HepG2 (cell line): ENCODE measurements around the gene TRIM72. TPM values are rescaled to one million over a fixed set of nuclear protein-coding genes. Genes with fewer than 3 reads are reported as not detected.
A peak's percentile ranks its signal among the peaks of the same experiment; 100 is the strongest.

ENCODE experiments used
- ATAC-seq: fragments of 200-7000 bp; cut with Tn5 transposase; 3 replicates; pipeline ENCODE4 v1.9.1; 2020; ENCODE audit warnings: mild to moderate bottlenecking, moderate library complexity
- BruUV-seq: library from RNA; stranded (reverse); fragments of 400-500 nt; replicated peaks from 2 replicates; lab custom pipeline; 2021; lab: Mats Ljungman, UMichigan
- CTCF ChIA-PET: fragments of 300-600 bp; formaldehyde crosslinking; extraction: SDS; loops from one replicate; lab custom pipeline; 2021; ENCODE audit warnings: low total read pairs, inconsistent platforms, low intra/inter-chr PET ratio; lab: Yijun Ruan, JAX
- POLR2A ChIA-PET: fragments of 350-600 bp; sonication (Branson Sonifier 250); formaldehyde crosslinking; loops from one replicate; lab custom pipeline; 2020; ENCODE audit warnings: antibody characterized with exemption, inconsistent platforms; lab: Yijun Ruan, JAX
- DNase-seq: peaks from one replicate; pipeline ENCODE4 v3.0.0-alpha.2; 2015; ENCODE audit warnings: low spot score
- FAIRE-seq: peaks from 3 replicates; lab custom pipeline; 2011; peaks lifted over from hg19 to GRCh38; lab: Jason Lieb, UNC
- H2AFZ ChIP-seq: one replicate; pipeline ENCODE4 v1.6.1; 2011; ENCODE audit warnings: low read length, inconsistent platforms
- H3K27ac ChIP-seq: fragments of 300-600 bp; 3 replicates; pipeline ENCODE4 v1.8.0; 2011; ENCODE audit warnings: mixed run types, mild to moderate bottlenecking, mixed read lengths, low read length, inconsistent platforms; ENCODE audit not compliant: insufficient read depth; ENCODE audit errors: extremely low read length
- H3K27me3 ChIP-seq, 2 experiments: fragments of 200-600 bp in 1 of 2; 2 replicates in 1 of 2; 3 replicates in 1 of 2; pipeline versions ENCODE4 v1.6.0 to v1.8.0; 2011; ENCODE audit warnings: low read length in 2 of 2, mild to moderate bottlenecking in 2 of 2, moderate library complexity in 2 of 2, inconsistent platforms in 1 of 2; ENCODE audit not compliant: insufficient read depth in 2 of 2, control insufficient read depth in 1 of 2
- H3K36me3 ChIP-seq, 2 experiments: fragments of 200-600 bp in 1 of 2; replicated peaks in 1 of 2; 2 replicates in 1 of 2; 3 replicates in 1 of 2; pipeline versions ENCODE4 v1.5.1 to v1.8.0; 2011; ENCODE audit warnings: low read length in 2 of 2, inconsistent platforms in 1 of 2; ENCODE audit not compliant: insufficient read depth in 2 of 2, control insufficient read depth in 1 of 2
- H3K4me1 ChIP-seq: 2 replicates; pipeline ENCODE4 v1.5.1; 2012; ENCODE audit warnings: low read length, inconsistent platforms; ENCODE audit not compliant: insufficient read depth
- H3K4me2 ChIP-seq: 2 replicates; pipeline ENCODE4 v1.6.0; 2011; ENCODE audit warnings: low read depth, low read length, inconsistent platforms
- H3K4me3 ChIP-seq, 3 experiments: fragments of 200-600 bp in 1 of 3; sonication (generic), shearing (Covaris generic) in 1 of 3; replicated peaks in 1 of 3; 2 replicates each; pipeline ENCODE4 v1.5.1; 2011 to 2016; ENCODE audit warnings: low read length in 3 of 3, inconsistent platforms in 2 of 3, low read depth in 2 of 3, mild to moderate bottlenecking in 2 of 3, control low read depth in 1 of 3, mixed read lengths in 1 of 3; ENCODE audit not compliant: insufficient read depth in 1 of 3
- H3K79me2 ChIP-seq: one replicate; pipeline ENCODE4 v1.6.1; 2011; ENCODE audit warnings: low read length, inconsistent platforms; ENCODE audit not compliant: insufficient read depth
- H3K9ac ChIP-seq: 2 replicates; pipeline ENCODE4 v1.6.0; 2011; ENCODE audit warnings: mild to moderate bottlenecking, low read depth, low read length, inconsistent platforms; ENCODE audit not compliant: insufficient read depth
- H3K9me3 ChIP-seq: 2 replicates; pipeline ENCODE4 v1.5.1; 2012; ENCODE audit warnings: mild to moderate bottlenecking, low read length
- H4K20me1 ChIP-seq: 2 replicates; pipeline ENCODE4 v1.6.0; 2011; ENCODE audit warnings: inconsistent platforms, mild to moderate bottlenecking, low read length, moderate library complexity; ENCODE audit not compliant: insufficient read depth
- RBFOX2 ChIP-seq: fragments of 200-400 bp; formaldehyde crosslinking; IDR thresholded peaks from 2 replicates; pipeline ENCODE4 v1.6.1; 2017; ENCODE audit warnings: low read depth, mild to moderate bottlenecking, low read length
- ZFP91 ChIP-seq: sonication (generic); formaldehyde crosslinking; IDR thresholded peaks from 2 replicates; pipeline ENCODE4 v1.9.0; 2022; ENCODE audit warnings: missing genetic modification reagents, mild to moderate bottlenecking, borderline replicate concordance
- ZNF180 ChIP-seq: sonication (generic); formaldehyde crosslinking; IDR thresholded peaks from 2 replicates; pipeline ENCODE4 v1.4.0; 2020; ENCODE audit warnings: low read depth, missing genetic modification reagents, borderline replicate concordance
- ZNF850 ChIP-seq: sonication (generic); formaldehyde crosslinking; conservative IDR thresholded peaks from 2 replicates; pipeline ENCODE4 v1.9.0; 2021; ENCODE audit warnings: mild to moderate bottlenecking, missing genetic modification reagents
- WGBS: methylation state at CpG from one replicate; pipeline ENCODE4 v1.1.6; 2017; ENCODE audit warnings: low lambda C conversion rate; 5-methylcytosine and 5-hydroxymethylcytosine counted together
- in situ Hi-C: cut with HindIII; loops from 2 replicates; pipeline ENCODE4 v1.10.0; 2017; ENCODE audit warnings: low pct_unique_long_range_greater_than_20kb; ENCODE audit not compliant: extremely low pct_ligation_motif_present
- intact Hi-C: fragments of 100-400 bp; cut with micrococcal nuclease; formaldehyde crosslinking; loops from one replicate; pipeline ENCODE4 v1.10.0; 2022; ENCODE audit not compliant: unreplicated experiment
- polyA plus RNA-seq, 8 experiments: library from polyadenylated mRNA; depleted of rRNA in 3 of 8; stranded (reverse) in 7 of 8; unstranded in 1 of 8; fragments of >200 nt; fragmentation: Illumina TruSeq in 4 of 8; extraction: Trizol in 4 of 8; gene quantifications; 2 replicates each; pipeline versions ENCODE4 v1.2.1 to v1.2.3, GENCODE V29; 2011 to 2016; ENCODE audit warnings: low read depth in 4 of 8, missing spikeins in 1 of 8, mixed read lengths in 1 of 8; ENCODE audit not compliant: insufficient read depth in 1 of 8
- total RNA-seq, 5 experiments: library from RNA; depleted of rRNA; stranded (reverse); fragments of >200 nt; fragmentation: Illumina TruSeq; extraction: Trizol; gene quantifications; 2 replicates each; pipeline ENCODE4 v1.2.3, GENCODE V29; 2016; ENCODE audit warnings: low read depth in 1 of 5
- TF ChIP-seq, protein P1 (sequence below): sonication (generic); formaldehyde crosslinking; IDR thresholded peaks from 2 replicates; pipeline ENCODE4 v1.4.0; 2020; ENCODE audit warnings: mild to moderate bottlenecking, missing genetic modification reagents
- TF ChIP-seq, protein P2 (sequence below): sonication (generic); formaldehyde crosslinking; IDR thresholded peaks from one replicate; pipeline ENCODE4 v1.5.1; 2020; ENCODE audit warnings: mild to moderate bottlenecking, missing genetic modification reagents; ENCODE audit errors: not compliant biosample characterization

The TRIM72 gene
- total and polyA plus RNA-seq, 2 of the 13 experiments (the other 11 are each of a cell fraction or from before 2014, with no cell fraction given) = not detected

- CTCF ChIA-PET = no interaction called here
- in situ Hi-C loops (no loop called here), intact Hi-C loops (no loop called here)
- Histone ChIP-seq H4K20me1 (peaks cover 81% of the 10 kb centered on the region), H3K4me3 (peak overlapping the region in 2 of 3 experiments; percentile 90 to 93; a peak in 2 of 6 replicates), H3K27me3 (no peaks in the 10 kb centered on the region; a peak in 1 of 5 replicates), H3K27ac (peak overlapping the region; percentile 7), H3K79me2 (peaks cover 71% of the 10 kb centered on the region), H3K9me3 (no peaks in the 10 kb centered on the region), H2AFZ (no peak overlapping the region), H3K36me3 (peaks cover 39 to 69% of the 10 kb centered on the region in 2 experiments), H3K4me1 (peaks cover 51% of the 10 kb centered on the region), H3K9ac (no peak overlapping the region), H3K4me2 (peak overlapping the region; percentile 90)
- POLR2A ChIA-PET = interaction anchor here (0.5 to 1.6 kb wide), 8 partner anchors 8 to 43 kb away, joined by 3 to 7 read pairs (median 4); no protein-coding TSS in a partner anchor
- 92% methylated on average over 10 of the region's 10 CpGs for WGBS
- ATAC-seq (no peak), FAIRE-seq (no peak), DNase-seq (no peak)
- BruUV-seq = no TSS peak
- TF ChIP-seq ZNF850 (CRISPR knock-in tag) = no peak
- TF ChIP-seq ZNF180 (CRISPR knock-in tag) = no peak
- TF ChIP-seq, protein P1, sequence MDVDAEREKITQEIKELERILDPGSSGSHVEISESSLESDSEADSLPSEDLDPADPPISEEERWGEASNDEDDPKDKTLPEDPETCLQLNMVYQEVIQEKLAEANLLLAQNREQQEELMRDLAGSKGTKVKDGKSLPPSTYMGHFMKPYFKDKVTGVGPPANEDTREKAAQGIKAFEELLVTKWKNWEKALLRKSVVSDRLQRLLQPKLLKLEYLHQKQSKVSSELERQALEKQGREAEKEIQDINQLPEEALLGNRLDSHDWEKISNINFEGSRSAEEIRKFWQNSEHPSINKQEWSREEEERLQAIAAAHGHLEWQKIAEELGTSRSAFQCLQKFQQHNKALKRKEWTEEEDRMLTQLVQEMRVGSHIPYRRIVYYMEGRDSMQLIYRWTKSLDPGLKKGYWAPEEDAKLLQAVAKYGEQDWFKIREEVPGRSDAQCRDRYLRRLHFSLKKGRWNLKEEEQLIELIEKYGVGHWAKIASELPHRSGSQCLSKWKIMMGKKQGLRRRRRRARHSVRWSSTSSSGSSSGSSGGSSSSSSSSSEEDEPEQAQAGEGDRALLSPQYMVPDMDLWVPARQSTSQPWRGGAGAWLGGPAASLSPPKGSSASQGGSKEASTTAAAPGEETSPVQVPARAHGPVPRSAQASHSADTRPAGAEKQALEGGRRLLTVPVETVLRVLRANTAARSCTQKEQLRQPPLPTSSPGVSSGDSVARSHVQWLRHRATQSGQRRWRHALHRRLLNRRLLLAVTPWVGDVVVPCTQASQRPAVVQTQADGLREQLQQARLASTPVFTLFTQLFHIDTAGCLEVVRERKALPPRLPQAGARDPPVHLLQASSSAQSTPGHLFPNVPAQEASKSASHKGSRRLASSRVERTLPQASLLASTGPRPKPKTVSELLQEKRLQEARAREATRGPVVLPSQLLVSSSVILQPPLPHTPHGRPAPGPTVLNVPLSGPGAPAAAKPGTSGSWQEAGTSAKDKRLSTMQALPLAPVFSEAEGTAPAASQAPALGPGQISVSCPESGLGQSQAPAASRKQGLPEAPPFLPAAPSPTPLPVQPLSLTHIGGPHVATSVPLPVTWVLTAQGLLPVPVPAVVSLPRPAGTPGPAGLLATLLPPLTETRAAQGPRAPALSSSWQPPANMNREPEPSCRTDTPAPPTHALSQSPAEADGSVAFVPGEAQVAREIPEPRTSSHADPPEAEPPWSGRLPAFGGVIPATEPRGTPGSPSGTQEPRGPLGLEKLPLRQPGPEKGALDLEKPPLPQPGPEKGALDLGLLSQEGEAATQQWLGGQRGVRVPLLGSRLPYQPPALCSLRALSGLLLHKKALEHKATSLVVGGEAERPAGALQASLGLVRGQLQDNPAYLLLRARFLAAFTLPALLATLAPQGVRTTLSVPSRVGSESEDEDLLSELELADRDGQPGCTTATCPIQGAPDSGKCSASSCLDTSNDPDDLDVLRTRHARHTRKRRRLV (CRISPR knock-in tag) = no peak
- TF ChIP-seq, protein P2, sequence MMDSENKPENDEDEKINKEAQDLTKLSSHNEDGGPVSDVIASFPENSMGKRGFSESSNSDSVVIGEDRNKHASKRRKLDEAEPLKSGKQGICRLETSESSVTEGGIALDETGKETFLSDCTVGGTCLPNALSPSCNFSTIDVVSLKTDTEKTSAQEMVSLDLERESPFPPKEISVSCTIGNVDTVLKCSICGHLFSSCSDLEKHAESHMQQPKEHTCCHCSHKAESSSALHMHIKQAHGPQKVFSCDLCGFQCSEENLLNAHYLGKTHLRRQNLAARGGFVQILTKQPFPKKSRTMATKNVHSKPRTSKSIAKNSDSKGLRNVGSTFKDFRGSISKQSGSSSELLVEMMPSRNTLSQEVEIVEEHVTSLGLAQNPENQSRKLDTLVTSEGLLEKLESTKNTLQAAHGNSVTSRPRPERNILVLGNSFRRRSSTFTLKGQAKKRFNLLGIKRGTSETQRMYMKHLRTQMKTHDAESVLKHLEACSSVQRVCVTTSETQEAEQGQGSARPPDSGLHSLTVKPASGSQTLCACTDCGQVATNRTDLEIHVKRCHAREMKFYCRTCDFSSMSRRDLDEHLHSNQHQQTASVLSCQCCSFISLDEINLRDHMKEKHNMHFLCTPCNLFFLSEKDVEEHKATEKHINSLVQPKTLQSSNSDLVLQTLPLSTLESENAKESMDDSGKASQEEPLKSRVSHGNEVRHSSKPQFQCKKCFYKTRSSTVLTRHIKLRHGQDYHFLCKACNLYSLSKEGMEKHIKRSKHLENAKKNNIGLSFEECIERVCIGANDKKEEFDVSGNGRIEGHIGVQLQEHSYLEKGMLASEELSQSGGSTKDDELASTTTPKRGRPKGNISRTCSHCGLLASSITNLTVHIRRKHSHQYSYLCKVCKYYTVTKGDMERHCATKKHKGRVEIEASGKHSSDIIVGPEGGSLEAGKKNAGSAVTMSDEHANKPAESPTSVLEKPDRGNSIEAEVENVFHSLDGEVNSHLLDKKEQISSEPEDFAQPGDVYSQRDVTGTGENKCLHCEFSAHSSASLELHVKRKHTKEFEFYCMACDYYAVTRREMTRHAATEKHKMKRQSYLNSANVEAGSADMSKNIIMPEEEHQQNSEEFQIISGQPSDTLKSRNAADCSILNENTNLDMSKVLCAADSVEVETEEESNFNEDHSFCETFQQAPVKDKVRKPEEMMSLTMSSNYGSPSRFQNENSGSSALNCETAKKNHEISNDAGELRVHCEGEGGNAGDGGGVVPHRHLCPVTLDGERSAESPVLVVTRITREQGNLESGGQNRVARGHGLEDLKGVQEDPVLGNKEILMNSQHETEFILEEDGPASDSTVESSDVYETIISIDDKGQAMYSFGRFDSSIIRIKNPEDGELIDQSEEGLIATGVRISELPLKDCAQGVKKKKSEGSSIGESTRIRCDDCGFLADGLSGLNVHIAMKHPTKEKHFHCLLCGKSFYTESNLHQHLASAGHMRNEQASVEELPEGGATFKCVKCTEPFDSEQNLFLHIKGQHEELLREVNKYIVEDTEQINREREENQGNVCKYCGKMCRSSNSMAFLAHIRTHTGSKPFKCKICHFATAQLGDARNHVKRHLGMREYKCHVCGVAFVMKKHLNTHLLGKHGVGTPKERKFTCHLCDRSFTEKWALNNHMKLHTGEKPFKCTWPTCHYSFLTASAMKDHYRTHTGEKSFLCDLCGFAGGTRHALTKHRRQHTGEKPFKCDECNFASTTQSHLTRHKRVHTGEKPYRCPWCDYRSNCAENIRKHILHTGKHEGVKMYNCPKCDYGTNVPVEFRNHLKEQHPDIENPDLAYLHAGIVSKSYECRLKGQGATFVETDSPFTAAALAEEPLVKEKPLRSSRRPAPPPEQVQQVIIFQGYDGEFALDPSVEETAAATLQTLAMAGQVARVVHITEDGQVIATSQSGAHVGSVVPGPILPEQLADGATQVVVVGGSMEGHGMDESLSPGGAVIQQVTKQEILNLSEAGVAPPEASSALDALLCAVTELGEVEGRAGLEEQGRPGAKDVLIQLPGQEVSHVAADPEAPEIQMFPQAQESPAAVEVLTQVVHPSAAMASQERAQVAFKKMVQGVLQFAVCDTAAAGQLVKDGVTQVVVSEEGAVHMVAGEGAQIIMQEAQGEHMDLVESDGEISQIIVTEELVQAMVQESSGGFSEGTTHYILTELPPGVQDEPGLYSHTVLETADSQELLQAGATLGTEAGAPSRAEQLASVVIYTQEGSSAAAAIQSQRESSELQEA (CRISPR knock-in tag) = no peak
- peak; percentile 57 for TF ChIP-seq RBFOX2
- no peak for TF ChIP-seq ZFP91 (CRISPR knock-in tag)
These were observed 30.2 kb upstream of the TRIM72 start for GRCh38 chr16:31183432-31184428.
